H1 (cell line): ENCODE measurements around the gene CROCC2. TPM values are rescaled to one million over a fixed set of nuclear protein-coding genes. Genes with fewer than 3 reads are reported as not detected.
A peak's percentile ranks its signal among the peaks of the same experiment; 100 is the strongest.

ENCODE experiments used
- CTCF ChIA-PET: fragments of 300-600 bp; sonication (Branson Sonifier 250); formaldehyde crosslinking; loops from one replicate; lab custom pipeline; 2021; ENCODE audit not compliant: partially characterized antibody; lab: Charles Lee
- POLR2A ChIA-PET: fragments of 300-600 bp; sonication (Branson Sonifier 250); formaldehyde crosslinking; loops from one replicate; lab custom pipeline; 2021; ENCODE audit warnings: inconsistent platforms; ENCODE audit not compliant: partially characterized antibody; lab: Charles Lee
- DNase-seq, 2 experiments: peaks; one replicate each; pipeline versions ENCODE4 v3.0.0 to v3.0.0-alpha.2; 2010 to 2022; ENCODE audit warnings: low spot score in 2 of 2, low read depth in 1 of 2, mixed read lengths in 1 of 2
- FAIRE-seq: peaks from 2 replicates; lab custom pipeline; 2011; peaks lifted over from hg19 to GRCh38; lab: Jason Lieb, UNC
- H2AFZ ChIP-seq: 2 replicates; pipeline ENCODE4 v1.8.1; 2012; ENCODE audit warnings: low read length, inconsistent platforms
- H2AK5ac ChIP-seq: 2 replicates; pipeline ENCODE4 v1.6.1; 2013; ENCODE audit warnings: low read depth, low read length
- H2BK120ac ChIP-seq: replicated peaks from 2 replicates; pipeline ENCODE3; 2013; ENCODE audit warnings: low read depth, low read length, inconsistent platforms
- H2BK12ac ChIP-seq: 2 replicates; pipeline ENCODE4 v1.6.1; 2013; ENCODE audit warnings: low read depth, low read length
- H2BK15ac ChIP-seq: 2 replicates; pipeline ENCODE4 v1.6.1; 2013; ENCODE audit warnings: low read length
- H2BK20ac ChIP-seq: 2 replicates; pipeline ENCODE4 v1.6.1; 2013; ENCODE audit warnings: low read length
- H2BK5ac ChIP-seq: 2 replicates; pipeline ENCODE4 v1.6.1; 2013; ENCODE audit warnings: low read depth, low read length
- H3K14ac ChIP-seq: 2 replicates; pipeline ENCODE4 v1.6.1; 2013; ENCODE audit warnings: inconsistent platforms; ENCODE audit not compliant: insufficient read length
- H3K18ac ChIP-seq: 2 replicates; pipeline ENCODE4 v1.6.1; 2013; ENCODE audit warnings: low read length; ENCODE audit errors: extremely low read depth
- H3K23ac ChIP-seq: 2 replicates; pipeline ENCODE4 v1.6.1; 2013; ENCODE audit warnings: inconsistent platforms; ENCODE audit not compliant: insufficient read length
- H3K23me2 ChIP-seq: 2 replicates; pipeline ENCODE4 v1.6.1; 2013; ENCODE audit warnings: low read depth, low read length
- H3K27ac ChIP-seq: 2 replicates; pipeline ENCODE4 v1.6.1; 2011; ENCODE audit warnings: low read depth, low read length, inconsistent platforms
- H3K27me3 ChIP-seq, 4 experiments: replicated peaks in 1 of 4; 1 replicate in 1 of 4; 2 replicates in 3 of 4; pipeline versions ENCODE4 v1.6.1 to v1.8.1; 2011 to 2013; ENCODE audit warnings: low read length in 3 of 4, mild to moderate bottlenecking in 3 of 4, inconsistent platforms in 2 of 4, mixed read lengths in 2 of 4, moderate library complexity in 1 of 4; ENCODE audit not compliant: control insufficient read depth in 3 of 4, insufficient read depth in 3 of 4; ENCODE audit errors: extremely low read depth in 1 of 4
- H3K36me3 ChIP-seq, 4 experiments: 2 replicates each; pipeline versions ENCODE4 v1.6.1 to v1.8.1; 2011 to 2013; ENCODE audit warnings: mild to moderate bottlenecking in 4 of 4, low read length in 3 of 4, moderate library complexity in 2 of 4, control low read depth in 1 of 4, inconsistent platforms in 1 of 4; ENCODE audit not compliant: insufficient read depth in 4 of 4, control insufficient read depth in 2 of 4
- H3K4ac ChIP-seq: replicated peaks from 2 replicates; pipeline ENCODE3; 2013; ENCODE audit warnings: low read length, low read depth, mixed read lengths, inconsistent platforms; ENCODE audit not compliant: insufficient read length
- H3K4me1 ChIP-seq, 4 experiments: replicated peaks in 1 of 4; 1 replicate in 1 of 4; 2 replicates in 3 of 4; pipeline versions ENCODE4 v1.6.1 to v1.8.1; 2011 to 2013; ENCODE audit warnings: low read length in 3 of 4, inconsistent platforms in 2 of 4, mixed read lengths in 1 of 4; ENCODE audit not compliant: insufficient read depth in 4 of 4, control insufficient read depth in 3 of 4
- H3K4me2 ChIP-seq, 2 experiments: 2 replicates each; pipeline versions ENCODE4 v1.6.1 to v1.8.1; 2011 to 2013; ENCODE audit warnings: low read depth in 2 of 2, low read length in 2 of 2, control low read depth in 1 of 2, inconsistent platforms in 1 of 2, mild to moderate bottlenecking in 1 of 2; ENCODE audit not compliant: insufficient read depth in 1 of 2
- H3K4me3 ChIP-seq, 4 experiments: fragments of 200-600, 300-600 bp in 1 of 4; sonication (generic), shearing (Covaris generic), sonication (Bioruptor Twin) in 1 of 4; 2 replicates each; pipeline versions ENCODE4 v1.5.1 to v1.8.1; 2011 to 2016; ENCODE audit warnings: low read length in 4 of 4, low read depth in 3 of 4, control low read depth in 2 of 4, inconsistent platforms in 2 of 4, mild to moderate bottlenecking in 2 of 4, mixed read lengths in 1 of 4, moderate library complexity in 1 of 4; ENCODE audit not compliant: insufficient read depth in 2 of 4; ENCODE audit errors: extremely low read depth in 1 of 4
- H3K56ac ChIP-seq: replicated peaks from 2 replicates; pipeline ENCODE3; 2013; ENCODE audit warnings: low read depth, mild to moderate bottlenecking, mixed read lengths, low read length, inconsistent platforms; ENCODE audit not compliant: insufficient read length
- H3K79me1 ChIP-seq: 2 replicates; pipeline ENCODE4 v1.6.1; 2013; ENCODE audit warnings: low read depth, low read length, control low read depth
- H3K79me2 ChIP-seq, 2 experiments: 2 replicates each; pipeline versions ENCODE4 v1.6.1 to v1.8.1; 2012 to 2013; ENCODE audit warnings: low read length in 2 of 2, mild to moderate bottlenecking in 2 of 2, inconsistent platforms in 1 of 2; ENCODE audit not compliant: insufficient read depth in 2 of 2, control insufficient read depth in 1 of 2
- H3K9ac ChIP-seq, 4 experiments: replicated peaks in 1 of 4; 1 replicate in 1 of 4; 2 replicates in 3 of 4; pipeline versions ENCODE4 v1.6.1 to v1.8.1; 2011 to 2013; ENCODE audit warnings: low read depth in 3 of 4, low read length in 3 of 4, control low read depth in 2 of 4, mild to moderate bottlenecking in 2 of 4, moderate library complexity in 2 of 4, inconsistent platforms in 1 of 4; ENCODE audit errors: extremely low read depth in 1 of 4
- H3K9me3 ChIP-seq, 2 experiments: 2 replicates each; pipeline versions ENCODE4 v1.6.1 to v1.8.1; 2012 to 2013; ENCODE audit warnings: mild to moderate bottlenecking in 2 of 2, moderate library complexity in 2 of 2, control low read depth in 1 of 2, inconsistent platforms in 1 of 2, low read depth in 1 of 2, low read length in 1 of 2, mixed read lengths in 1 of 2; ENCODE audit not compliant: insufficient read depth in 2 of 2
- H4K20me1 ChIP-seq, 2 experiments: replicated peaks in 1 of 2; 2 replicates each; pipeline versions ENCODE3 to v1.8.1; 2011 to 2013; ENCODE audit warnings: inconsistent platforms in 2 of 2, low read length in 2 of 2, mild to moderate bottlenecking in 1 of 2; ENCODE audit not compliant: insufficient read depth in 2 of 2, control insufficient read depth in 1 of 2
- H4K5ac ChIP-seq: 2 replicates; pipeline ENCODE4 v1.6.1; 2013; ENCODE audit warnings: low read length, low read depth, mixed read lengths, inconsistent platforms; ENCODE audit not compliant: insufficient read length
- H4K8ac ChIP-seq: 2 replicates; pipeline ENCODE4 v1.8.0; 2013; ENCODE audit warnings: mild to moderate bottlenecking, moderate library complexity, low read length, inconsistent platforms; ENCODE audit not compliant: insufficient read depth; ENCODE audit errors: extremely low read depth
- H4K91ac ChIP-seq: replicated peaks from 2 replicates; pipeline ENCODE3; 2013; ENCODE audit warnings: low read length, mixed read lengths, inconsistent platforms; ENCODE audit not compliant: insufficient read length
- BRCA1 ChIP-seq: IDR thresholded peaks from 2 replicates; pipeline ENCODE4 v1.6.1; 2012; ENCODE audit warnings: low read depth, low read length, improper control_type of control experiment
- CTBP2 ChIP-seq: IDR thresholded peaks from 2 replicates; pipeline ENCODE4 v1.7.0; 2011; ENCODE audit warnings: borderline replicate concordance, mild to moderate bottlenecking, moderate library complexity, mixed read lengths, low read length; ENCODE audit not compliant: insufficient read depth, insufficient read length
- GABPA ChIP-seq: IDR thresholded peaks from 2 replicates; pipeline ENCODE4 v1.6.1; 2011; ENCODE audit warnings: mild to moderate bottlenecking, low read length, moderate library complexity, borderline replicate concordance; ENCODE audit not compliant: insufficient read depth
- NRF1 ChIP-seq: IDR thresholded peaks from 2 replicates; pipeline ENCODE4 v1.6.1; 2011; ENCODE audit warnings: mild to moderate bottlenecking, low read depth, low read length, improper control_type of control experiment
- RAD21 ChIP-seq, 2 experiments: IDR thresholded peaks in 1 of 2; conservative IDR thresholded peaks in 1 of 2; 2 replicates each; pipeline ENCODE4 v1.6.1; 2011; ENCODE audit warnings: low read depth in 2 of 2, low read length in 2 of 2, improper control_type of control experiment in 1 of 2, inconsistent platforms in 1 of 2, mild to moderate bottlenecking in 1 of 2, moderate library complexity in 1 of 2
- RFX5 ChIP-seq: IDR thresholded peaks from 2 replicates; pipeline ENCODE4 v1.6.1; 2011; ENCODE audit warnings: low read depth, low read length, improper control_type of control experiment, borderline replicate concordance
- RNF2 ChIP-seq: fragments of 200-900, 300-1000 bp; sonication (generic); IDR thresholded peaks from 2 replicates; pipeline ENCODE4 v1.7.1; 2016; ENCODE audit warnings: borderline replicate concordance, low read depth, mild to moderate bottlenecking, antibody characterized with exemption, low read length; ENCODE audit not compliant: poor library complexity, severe bottlenecking; ENCODE audit errors: missing control alignments
- TCF12 ChIP-seq: IDR thresholded peaks from 2 replicates; pipeline ENCODE4 v1.6.1; 2011; ENCODE audit warnings: low read depth, mild to moderate bottlenecking, low read length
- TEAD4 ChIP-seq: IDR thresholded peaks from 2 replicates; pipeline ENCODE4 v1.6.1; 2012; ENCODE audit warnings: low read depth, low read length, inconsistent platforms, mixed read lengths
- WGBS, 2 experiments: shearing (Covaris generic) in 1 of 2; methylation state at CpG; one replicate each; pipeline versions ENCODE4 v1.1.6 to v1.1.7; 2013 to 2015; ENCODE audit warnings: low lambda C conversion rate in 2 of 2, mixed read lengths in 2 of 2, inconsistent platforms in 1 of 2, low coverage in 1 of 2, missing lambda C conversion rate in 1 of 2; ENCODE audit not compliant: insufficient replicate concordance in 2 of 2, insufficient coverage in 1 of 2, insufficient read length in 1 of 2; ENCODE audit errors: extremely low coverage in 1 of 2, missing lambda C conversion rate in 1 of 2; 5-methylcytosine and 5-hydroxymethylcytosine counted together
- polyA plus RNA-seq, 7 experiments: library from polyadenylated mRNA; depleted of rRNA in 3 of 7; stranded (reverse) in 5 of 7; unstranded in 2 of 7; fragments of >200 nt in 5 of 7; fragments of 200-250 nt in 2 of 7; gene quantifications; 1 replicate in 5 of 7; 2 replicates in 1 of 7; 4 replicates in 1 of 7; pipeline versions ENCODE4 v1.2.1 to v1.2.3, GENCODE V29; 2011 to 2013; ENCODE audit warnings: missing spikeins in 2 of 7, mixed read lengths in 2 of 7
- total RNA-seq: library from RNA; stranded (reverse); fragmentation: NEBNext Ultra II Directional; extraction: Animal tissue kit (Norgen Biotek cat#: 25700); gene quantifications from 2 replicates; pipeline ENCODE4 v1.2.1, GENCODE V29; 2021
- TF ChIP-seq, protein P1 (sequence below): IDR thresholded peaks from 2 replicates; pipeline ENCODE4 v1.6.1; 2012; ENCODE audit warnings: inconsistent platforms

Gene CROCC2
- total and polyA plus RNA-seq, 2 of the 8 experiments (the other 6 are each of a cell fraction or from before 2014, with no cell fraction given), result not detected

DNA sequence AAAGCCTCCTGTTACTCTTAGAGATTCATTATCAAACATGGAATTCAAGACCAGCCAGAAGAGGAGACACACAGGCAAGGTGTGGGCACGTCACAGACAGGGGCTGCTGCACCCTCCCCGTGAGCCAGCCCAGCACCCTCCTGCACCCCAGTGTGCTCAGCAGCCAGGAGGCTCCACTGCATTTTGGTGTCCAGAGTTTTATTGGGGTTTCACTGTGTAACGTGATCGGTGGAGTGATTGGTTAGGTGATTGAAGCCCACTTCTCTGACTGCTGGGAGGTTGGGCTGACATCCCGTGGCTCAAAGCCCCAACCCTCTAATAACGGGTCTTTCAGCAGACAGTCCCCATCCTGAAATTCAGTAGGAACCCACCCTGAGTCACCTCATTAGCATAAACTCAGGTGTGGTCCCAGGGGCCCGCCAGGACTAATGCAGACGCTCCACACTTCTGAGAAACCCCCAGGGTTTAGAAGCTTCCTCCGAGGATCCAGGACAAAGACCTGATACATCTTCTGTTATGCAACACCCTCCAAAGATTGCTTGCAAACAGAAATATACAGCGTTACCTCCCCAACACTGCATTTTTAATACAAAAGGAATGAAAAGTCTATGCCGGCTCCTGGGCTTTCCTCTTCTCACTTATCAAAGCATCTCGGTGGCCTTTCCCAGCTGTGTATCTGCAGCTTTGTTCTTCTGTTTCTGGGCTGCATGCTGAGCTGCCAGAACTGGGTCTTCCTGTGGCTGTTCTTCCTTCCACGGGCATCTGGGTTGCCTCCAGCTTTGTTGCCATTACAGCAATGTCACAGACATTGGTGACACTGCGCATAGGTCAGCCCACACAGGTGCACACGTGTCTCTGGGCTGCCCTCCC, 48.5 kb downstream of the CROCC2 start:
- peaks cover 0 to 4% (median under 1%) of the 10 kb centered on the region in 4 experiments; a peak in 3 of 7 replicates for H3K4me1 ChIP-seq
- no peak overlapping the region for H4K5ac ChIP-seq
- no peak overlapping the region for H3K27ac ChIP-seq
- peaks cover 13% of the 10 kb centered on the region; the same call in 1 of the 2 replicates for H3K23me2 ChIP-seq
- no peak overlapping the region for H2BK5ac ChIP-seq
- H4K8ac ChIP-seq, result no peak overlapping the region
- no peak for FAIRE-seq
- H3K4me2 ChIP-seq, result no peak overlapping the region
- ChIA-PET POLR2A (interaction anchor here (1.0 kb wide), 1 partner anchor 46 kb away, joined by 3 read pairs; no protein-coding TSS in a partner anchor), CTCF (interaction anchor here (0.9 to 1.7 kb wide), 5 partner anchors 10 to 97 kb away, joined by 3 to 7 read pairs (median 4); no protein-coding TSS in a partner anchor)
- no peak overlapping the region for H3K4me3 ChIP-seq
- no peaks in the 10 kb centered on the region for H3K79me1 ChIP-seq
- DNase-seq, result peak in 1 of 2 experiments; percentile 37
- H2BK15ac ChIP-seq, result no peak overlapping the region; the same call in 1 of the 2 replicates
- no peaks in the 10 kb centered on the region for H3K36me3 ChIP-seq
- no peak overlapping the region for H2AK5ac ChIP-seq
- no peak overlapping the region for H3K14ac ChIP-seq
- no peak overlapping the region for H2BK12ac ChIP-seq
- H3K9ac ChIP-seq, result no peak overlapping the region
- no peak overlapping the region for H3K56ac ChIP-seq
- H3K23ac ChIP-seq, result no peak overlapping the region
- WGBS, 2 experiments, result 69% methylated on average over 15 of the region's 15 CpGs; no CpG with 5 or more reads in 1 of the 2 experiments
- no peaks in the 10 kb centered on the region for H3K79me2 ChIP-seq
- no peak overlapping the region for H2BK120ac ChIP-seq
- H3K4ac ChIP-seq, result no peak overlapping the region
- no peaks in the 10 kb centered on the region for H3K27me3 ChIP-seq
- H2BK20ac ChIP-seq, result no peak overlapping the region
- no peaks in the 10 kb centered on the region for H3K9me3 ChIP-seq
- H4K91ac ChIP-seq, result peak overlapping the region; percentile 56
- H4K20me1 ChIP-seq, result peaks cover 0 to 9% of the 10 kb centered on the region in 2 experiments
- no peak overlapping the region for H3K18ac ChIP-seq
- H2AFZ ChIP-seq, result no peak overlapping the region
- TF ChIP-seq BRCA1 (no peak), TCF12 (no peak), RFX5 (no peak), GABPA (no peak), RNF2 (no peak), TEAD4 (no peak), CTBP2 (no peak), NRF1 (no peak), RAD21 (IDR thresholded peaks at IDR 0.05 in 1 of 2, conservative IDR thresholded peaks at IDR 0.05 in 1 of 2; ENCODE audit: low read depth in 2 of 2, low read length in 2 of 2) (no peak)
- TF ChIP-seq, protein P1, sequence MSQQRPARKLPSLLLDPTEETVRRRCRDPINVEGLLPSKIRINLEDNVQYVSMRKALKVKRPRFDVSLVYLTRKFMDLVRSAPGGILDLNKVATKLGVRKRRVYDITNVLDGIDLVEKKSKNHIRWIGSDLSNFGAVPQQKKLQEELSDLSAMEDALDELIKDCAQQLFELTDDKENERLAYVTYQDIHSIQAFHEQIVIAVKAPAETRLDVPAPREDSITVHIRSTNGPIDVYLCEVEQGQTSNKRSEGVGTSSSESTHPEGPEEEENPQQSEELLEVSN, result no peak
